ENCODE measurements around the gene RAB11B. TPM values are rescaled to one million over a fixed set of nuclear protein-coding genes. Genes with fewer than 3 reads are reported as not detected.

RAB11B gene
- total and polyA plus RNA-seq, 10 of the 15 experiments (the other 5 are each of a cell fraction or from before 2014, with no cell fraction given), result 0.92 to 82.5 (median 17.9) TPM

GRCh38 chr19:8399681-8400188 is 9.6 kb downstream of the RAB11B start:
- ATAC-seq (no peak), FAIRE-seq (no peak), DNase-seq (ENCODE audit: low read depth, low spot score) (no peak)
- SMC1A ChIA-PET (ENCODE audit: uncharacterized antibody, unreplicated experiment), result no interaction called here
- H3K4me2 ChIP-seq (ENCODE audit: control insufficient read depth, insufficient read depth), result no peak overlapping the region
- RAD21 ChIA-PET (ENCODE audit: unreplicated experiment), result no interaction called here
- no peaks in the 10 kb centered on the region for H3K27me3 ChIP-seq (replicated peaks in 1 of 2; ENCODE audit: control insufficient read depth in 2 of 2, insufficient read depth in 2 of 2, low read length in 1 of 2)
- no peaks in the 10 kb centered on the region for H3K9me3 ChIP-seq (replicated peaks; ENCODE audit: control insufficient read depth, insufficient read depth, low read length)
- H4K20me1 ChIP-seq (ENCODE audit: control insufficient read depth, insufficient read depth), result no peaks in the 10 kb centered on the region; the same call in 1 of the 2 replicates
- CTCF ChIA-PET, result interaction anchor here (3.0 kb wide), 1 partner anchor 46 kb away, joined by 18 read pairs; no protein-coding TSS in a partner anchor
- POLR2A ChIA-PET, result interaction anchor here (0.5 to 1.0 kb wide), 3 partner anchors 9 to 11 kb away, joined by 4 to 5 read pairs (median 4); partner anchors contain the start of gene RAB11B
- intact Hi-C loops (cut with micrococcal nuclease; ENCODE audit: unreplicated experiment), result loop anchor here (5.0 kb wide), 1 partner anchor 132 kb away; no protein-coding TSS in a partner anchor
- TF ChIP-seq E2F4 (IDR thresholded peaks at IDR 0.05; ENCODE audit: low read depth, low read length) (no peak), JUND (IDR thresholded peaks at IDR 0.05; ENCODE audit: low read depth, low read length) (no peak), NR2F1 (conservative IDR thresholded peaks at IDR 0.05) (no peak), ETV6 (conservative IDR thresholded peaks at IDR 0.05 in 1 of 2, IDR thresholded peaks at IDR 0.05 in 1 of 2; ENCODE audit: borderline replicate concordance in 1 of 2, low read depth in 1 of 2) (no peak), MLLT1 (IDR thresholded peaks at IDR 0.05) (no peak), POLR2AphosphoS2 (IDR thresholded peaks at IDR 0.05; ENCODE audit: low read depth, low read length) (no peak), CREM (IDR thresholded peaks at IDR 0.05; ENCODE audit: low read depth) (no peak), NR2C1 (IDR thresholded peaks at IDR 0.05) (no peak), HCFC1 (IDR thresholded peaks at IDR 0.05; ENCODE audit: low read length) (no peak), NFXL1 (IDR thresholded peaks at IDR 0.05; ENCODE audit: borderline replicate concordance) (no peak), ZNF217 (IDR thresholded peaks at IDR 0.05) (no peak), MTA3 (IDR thresholded peaks at IDR 0.05; ENCODE audit: borderline replicate concordance, low read length) (no peak)
- TF ChIP-seq, protein P1, sequence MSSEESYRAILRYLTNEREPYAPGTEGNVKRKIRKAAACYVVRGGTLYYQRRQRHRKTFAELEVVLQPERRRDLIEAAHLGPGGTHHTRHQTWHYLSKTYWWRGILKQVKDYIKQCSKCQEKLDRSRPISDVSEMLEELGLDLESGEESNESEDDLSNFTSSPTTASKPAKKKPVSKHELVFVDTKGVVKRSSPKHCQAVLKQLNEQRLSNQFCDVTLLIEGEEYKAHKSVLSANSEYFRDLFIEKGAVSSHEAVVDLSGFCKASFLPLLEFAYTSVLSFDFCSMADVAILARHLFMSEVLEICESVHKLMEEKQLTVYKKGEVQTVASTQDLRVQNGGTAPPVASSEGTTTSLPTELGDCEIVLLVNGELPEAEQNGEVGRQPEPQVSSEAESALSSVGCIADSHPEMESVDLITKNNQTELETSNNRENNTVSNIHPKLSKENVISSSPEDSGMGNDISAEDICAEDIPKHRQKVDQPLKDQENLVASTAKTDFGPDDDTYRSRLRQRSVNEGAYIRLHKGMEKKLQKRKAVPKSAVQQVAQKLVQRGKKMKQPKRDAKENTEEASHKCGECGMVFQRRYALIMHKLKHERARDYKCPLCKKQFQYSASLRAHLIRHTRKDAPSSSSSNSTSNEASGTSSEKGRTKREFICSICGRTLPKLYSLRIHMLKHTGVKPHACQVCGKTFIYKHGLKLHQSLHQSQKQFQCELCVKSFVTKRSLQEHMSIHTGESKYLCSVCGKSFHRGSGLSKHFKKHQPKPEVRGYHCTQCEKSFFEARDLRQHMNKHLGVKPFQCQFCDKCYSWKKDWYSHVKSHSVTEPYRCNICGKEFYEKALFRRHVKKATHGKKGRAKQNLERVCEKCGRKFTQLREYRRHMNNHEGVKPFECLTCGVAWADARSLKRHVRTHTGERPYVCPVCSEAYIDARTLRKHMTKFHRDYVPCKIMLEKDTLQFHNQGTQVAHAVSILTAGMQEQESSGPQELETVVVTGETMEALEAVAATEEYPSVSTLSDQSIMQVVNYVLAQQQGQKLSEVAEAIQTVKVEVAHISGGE (CRISPR knock-in tag; IDR thresholded peaks at IDR 0.05), result no peak
- H3K4me1 ChIP-seq (ENCODE audit: control insufficient read depth, insufficient read depth, low read length), result peaks cover 5% of the 10 kb centered on the region; the same call in 1 of the 2 replicates
- in situ Hi-C loops (cut with MboI), result no loop called here
- H3K79me2 ChIP-seq (ENCODE audit: control insufficient read depth, insufficient read depth, low read length), result peaks cover 15% of the 10 kb centered on the region
- peaks cover 3 to 27% of the 10 kb centered on the region in 2 experiments; a peak in 3 of 4 replicates for H3K36me3 ChIP-seq (ENCODE audit: control insufficient read depth in 2 of 2, insufficient read depth in 2 of 2, low read length in 1 of 2)
- whole genome bisulfite sequencing (ENCODE audit: insufficient coverage, insufficient replicate concordance, low lambda C conversion rate, missing lambda C conversion rate), result 76% methylated on average over 34 of the region's 34 CpGs
- H3K27ac ChIP-seq (ENCODE audit: control insufficient read depth, insufficient read depth), result no peak overlapping the region
- no TSS peak for BruUV-seq (replicated peaks)
- no peak overlapping the region for H2AFZ ChIP-seq (ENCODE audit: control insufficient read depth, low read depth, low read length)
- H3K9ac ChIP-seq (ENCODE audit: control insufficient read depth, insufficient read depth, low read length), result no peak overlapping the region
- no peak overlapping the region for H3K4me3 ChIP-seq
